Measurements from ENCODE around the gene ZAP70.
A peak's percentile ranks its signal among the peaks of the same experiment; 100 is the strongest.
"Not testable (repeated sequence)": the region's sequence is repeated elsewhere in the genome, so short reads cannot be mapped to it uniquely, and the experiment has no call there.

ZAP70 gene

DNA sequence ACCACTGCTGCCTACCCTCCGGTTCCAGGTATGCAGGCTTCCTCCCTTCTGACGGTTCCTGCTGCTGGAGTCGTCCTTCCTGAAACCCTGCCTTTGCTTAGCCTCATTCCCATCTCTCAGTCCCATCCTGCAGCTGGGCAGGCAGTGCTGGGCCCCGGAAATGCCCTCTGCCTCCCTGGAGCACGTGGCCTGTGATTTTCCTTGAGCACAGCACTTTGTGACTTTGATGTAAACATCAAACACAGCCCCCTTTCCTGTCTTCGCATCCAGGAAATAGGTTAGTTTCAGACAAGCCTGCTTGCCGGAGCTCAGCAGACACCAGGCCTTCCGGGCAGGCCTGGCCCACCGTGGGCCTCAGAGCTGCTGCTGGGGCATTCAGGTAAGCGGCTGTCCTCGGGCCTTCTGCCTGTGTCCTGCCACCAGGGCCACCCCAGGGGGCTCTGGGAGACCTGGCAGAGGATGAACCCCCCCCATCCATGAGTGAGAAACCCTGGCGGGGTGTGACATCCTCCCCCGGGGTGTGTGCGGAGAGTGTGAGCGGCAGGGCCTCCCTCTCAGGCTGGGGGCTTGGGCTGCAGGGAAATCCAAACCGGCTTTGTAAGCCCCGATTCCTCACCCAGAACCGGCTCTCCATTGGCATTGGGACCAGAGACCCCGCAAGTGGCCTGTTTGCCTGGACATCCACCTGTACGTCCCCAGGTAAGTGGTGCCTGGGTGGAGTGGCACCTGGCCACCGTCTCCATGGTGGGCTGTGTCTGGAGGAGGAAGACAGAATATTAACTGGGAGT lies at the start of gene ZAP70:
Gene ZAP70 (plus strand): TSS at position 281 of the 788 bp plus-strand sequence. CDS start 10,461 bp downstream, outside the sequence.
- no peak for DNase-seq

DNA sequence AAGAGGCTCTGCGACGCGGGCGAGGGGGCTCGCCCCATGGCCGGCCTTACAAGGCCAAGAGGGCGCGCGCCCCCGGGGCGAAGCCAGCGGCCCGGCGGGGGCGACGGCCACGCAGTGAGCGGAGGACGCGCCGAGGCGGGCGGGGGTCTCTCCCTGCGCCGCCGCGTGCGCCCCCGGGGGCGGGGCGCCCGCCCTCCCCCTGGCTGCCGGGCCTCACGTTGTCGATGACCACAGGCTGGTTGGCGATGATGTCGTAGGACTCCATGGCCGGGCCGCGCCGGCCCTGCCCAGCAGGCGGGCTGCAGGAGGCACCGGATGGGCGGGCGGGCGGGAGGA lies 49.8 kb upstream of the ZAP70 start:
- no peak for DNase-seq

DNA sequence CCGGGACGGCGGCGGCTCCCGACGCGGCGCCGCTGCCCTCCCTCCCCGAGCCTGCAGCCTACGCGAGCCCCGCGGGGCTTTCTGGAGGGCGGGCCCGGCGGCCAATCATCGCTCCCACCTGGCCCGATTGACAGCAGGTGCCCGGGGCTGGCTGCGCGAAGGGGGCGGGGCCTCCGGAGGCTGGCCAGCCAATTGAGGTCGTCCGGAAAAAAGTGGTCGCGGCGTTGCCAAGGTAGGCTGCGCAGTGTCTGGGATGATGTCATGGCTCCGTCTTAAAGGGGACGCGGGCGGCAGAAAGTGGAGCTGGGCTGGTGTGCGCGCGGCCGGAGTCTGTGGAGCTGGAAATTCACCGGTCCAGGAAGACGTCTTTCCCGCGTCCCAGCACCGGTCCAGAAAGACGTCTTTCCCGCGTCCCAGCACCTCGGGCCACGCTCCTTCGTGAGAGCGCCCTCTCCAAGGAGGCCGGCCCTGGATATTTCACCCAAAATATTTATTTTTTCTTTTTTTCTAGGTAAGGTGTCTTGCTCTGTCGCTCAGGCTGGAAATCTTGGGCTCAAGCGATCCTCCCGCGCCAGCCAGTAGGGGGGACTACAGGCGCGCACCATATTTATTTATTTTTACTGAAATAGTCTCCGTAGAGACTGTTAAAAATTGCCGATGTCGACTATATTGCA lies 49.3 kb upstream of the ZAP70 start, which contains the start of gene ACTR1B:
Gene ACTR1B (minus strand): TSS at position 83 of the 674 bp plus-strand sequence. CDS start 154 bp downstream, outside the sequence.
- DNase-seq, result peak; percentile 96

DNA sequence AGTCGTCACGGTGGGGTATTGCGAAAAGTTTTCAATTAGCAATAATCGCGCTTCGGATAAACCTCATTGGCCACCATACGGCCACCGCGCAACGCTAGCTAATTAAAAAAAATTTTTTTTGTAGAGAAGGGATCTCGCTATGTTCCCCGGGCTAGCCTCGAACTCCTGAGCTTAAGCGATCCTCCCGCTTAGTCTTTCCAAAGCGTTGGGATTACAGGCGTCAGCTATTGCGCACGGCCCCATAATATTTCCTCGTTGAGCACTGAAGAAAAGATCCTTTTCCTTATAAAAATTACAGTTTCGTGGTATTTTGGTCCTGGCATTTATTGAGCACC lies 48.8 kb upstream of the ZAP70 start:
- DNase-seq, result no peak

DNA sequence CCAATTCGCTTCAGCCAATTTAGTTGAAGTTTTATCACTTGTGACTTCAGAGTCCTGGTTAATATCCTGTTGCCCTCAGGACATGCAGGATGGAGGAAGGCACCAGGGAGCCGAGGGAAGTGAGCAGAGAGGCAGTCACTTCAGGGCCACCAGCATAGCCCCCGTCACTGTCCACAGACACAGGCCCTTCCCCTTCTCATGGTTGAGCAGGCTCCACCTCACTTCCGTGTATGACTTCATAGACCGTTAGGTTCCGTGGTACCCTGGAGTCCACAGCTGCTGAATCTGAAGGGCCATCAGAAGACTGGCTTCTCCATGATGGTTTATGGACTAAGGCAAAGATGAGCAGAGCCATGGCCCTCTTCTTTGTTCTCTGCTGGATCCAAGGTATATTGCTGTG lies 43.9 kb upstream of the ZAP70 start, which contains the start of gene C2orf92:
Gene C2orf92 (plus strand): TSS at position 266 of the 400 bp plus-strand sequence. CDS start 76 bp downstream, at position 342.
- no peak for DNase-seq

DNA sequence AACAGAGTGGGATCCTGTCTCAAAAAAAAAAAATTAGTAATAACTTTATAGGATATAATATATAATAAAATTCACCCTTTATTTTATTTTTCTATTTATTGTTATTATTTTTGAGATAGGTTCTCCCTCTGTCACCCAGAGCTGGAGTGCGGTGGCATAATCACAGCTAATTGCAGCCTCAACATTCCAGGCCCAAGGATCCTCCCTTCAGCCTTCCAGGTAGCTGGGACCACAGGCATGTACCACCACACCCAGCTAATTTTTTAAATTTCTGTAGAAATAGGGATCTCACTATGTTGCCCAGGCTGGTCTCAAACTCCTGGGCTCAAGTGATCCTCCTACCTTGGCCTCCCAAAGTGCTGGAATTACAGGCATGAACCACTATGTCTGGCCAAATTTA lies 42.9 kb upstream of the ZAP70 start:
- DNase-seq, result no peak

DNA sequence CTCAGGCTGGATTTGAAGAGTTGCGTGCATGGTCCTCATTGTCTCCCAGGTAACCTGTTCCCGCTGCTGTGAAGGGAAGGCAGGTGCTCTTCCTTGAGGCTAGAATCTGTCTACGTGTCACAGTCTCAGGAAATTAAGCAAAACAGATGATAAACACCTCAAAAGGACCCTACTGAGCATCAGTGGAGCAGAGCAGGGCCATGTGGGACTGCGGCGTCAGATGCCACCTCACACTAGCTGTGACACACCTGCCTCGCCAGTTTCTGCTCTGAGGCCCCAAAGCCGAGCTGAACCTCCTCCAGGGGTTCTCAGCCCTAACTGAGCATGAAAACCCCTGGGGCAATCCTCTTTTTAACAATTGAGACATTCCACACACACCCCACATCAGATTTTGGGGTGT lies 41.9 kb upstream of the ZAP70 start:
- no peak for DNase-seq

DNA sequence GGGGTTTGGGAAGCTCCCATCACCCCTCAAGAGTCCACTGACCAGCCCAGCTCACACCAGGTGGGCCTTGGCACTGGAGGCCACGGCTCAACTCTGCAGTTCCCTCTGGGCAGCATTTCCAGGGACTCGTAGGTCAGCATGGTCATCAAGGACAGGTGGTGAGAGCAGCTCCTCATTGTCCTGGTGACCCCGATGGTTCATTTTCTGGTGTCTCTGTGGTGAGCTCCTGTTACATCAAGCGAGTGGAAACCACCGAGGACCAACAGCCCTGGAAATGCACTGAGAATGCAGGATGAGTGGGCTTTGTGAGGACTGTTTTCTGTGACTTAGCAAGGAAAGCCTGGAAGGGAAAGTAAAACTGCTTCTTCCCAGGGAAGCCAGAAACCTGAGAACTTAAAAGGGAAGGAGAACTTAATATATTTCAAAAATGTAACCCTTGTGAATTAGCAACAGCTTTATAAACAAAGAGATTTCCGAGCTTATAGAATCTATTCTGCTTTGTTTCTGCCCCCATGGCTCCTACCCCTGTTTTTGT lies 40.7 kb upstream of the ZAP70 start:
- DNase-seq, result not testable (repeated sequence)

DNA sequence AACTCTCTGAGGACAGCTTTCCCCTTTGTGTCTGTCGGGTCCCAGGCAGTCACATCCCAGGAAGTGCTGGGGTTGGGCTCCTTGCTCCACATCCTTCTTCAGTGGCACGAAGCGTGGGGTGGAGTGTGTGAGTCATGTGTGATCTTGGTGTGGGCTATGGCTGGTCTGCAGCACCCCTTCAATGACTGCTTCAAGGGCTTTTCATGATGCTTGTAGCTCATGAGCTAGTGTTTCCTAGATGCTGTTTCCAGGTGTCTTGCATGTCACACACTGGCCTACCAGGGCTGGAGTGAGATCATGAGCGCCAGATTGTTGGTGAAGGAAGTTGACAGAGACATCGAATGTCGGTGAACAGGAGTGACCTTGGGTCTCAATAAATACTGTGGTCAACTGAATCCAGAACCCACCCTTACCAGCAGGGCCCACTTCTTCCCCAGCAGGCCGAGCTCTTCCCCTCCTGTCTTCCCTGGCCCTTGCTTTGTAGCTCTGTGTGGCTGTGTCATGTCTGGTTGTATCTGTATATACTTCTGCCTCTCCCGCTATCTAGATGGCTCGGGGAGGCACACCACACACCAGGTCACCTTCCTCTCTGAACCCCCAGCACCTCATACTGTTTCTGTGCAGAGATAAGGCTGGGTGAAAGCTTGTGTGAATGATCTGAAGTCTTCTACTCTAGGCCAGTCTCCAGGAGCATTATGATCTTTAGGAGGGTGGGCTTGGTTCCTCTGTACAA lies 40.0 kb upstream of the ZAP70 start:
- no peak for DNase-seq

DNA sequence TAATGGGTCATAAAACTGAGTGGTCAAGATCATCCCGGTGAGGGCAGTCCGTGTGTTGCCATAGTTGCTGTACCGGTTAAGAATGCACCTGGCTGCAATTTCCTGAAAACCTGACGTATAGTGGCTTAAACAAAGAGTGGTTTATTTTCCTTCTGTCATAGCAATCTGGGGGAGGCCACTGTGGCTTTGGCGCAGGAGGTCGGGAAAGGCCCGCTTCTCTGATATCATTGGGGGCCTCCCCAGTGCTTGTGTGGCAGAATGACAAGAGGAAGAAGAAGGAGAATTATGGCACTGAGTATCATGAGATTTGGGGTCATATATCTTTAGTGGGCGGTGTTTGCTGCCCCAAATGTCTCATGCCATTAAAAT lies 39.5 kb upstream of the ZAP70 start:
- no peak for DNase-seq

DNA sequence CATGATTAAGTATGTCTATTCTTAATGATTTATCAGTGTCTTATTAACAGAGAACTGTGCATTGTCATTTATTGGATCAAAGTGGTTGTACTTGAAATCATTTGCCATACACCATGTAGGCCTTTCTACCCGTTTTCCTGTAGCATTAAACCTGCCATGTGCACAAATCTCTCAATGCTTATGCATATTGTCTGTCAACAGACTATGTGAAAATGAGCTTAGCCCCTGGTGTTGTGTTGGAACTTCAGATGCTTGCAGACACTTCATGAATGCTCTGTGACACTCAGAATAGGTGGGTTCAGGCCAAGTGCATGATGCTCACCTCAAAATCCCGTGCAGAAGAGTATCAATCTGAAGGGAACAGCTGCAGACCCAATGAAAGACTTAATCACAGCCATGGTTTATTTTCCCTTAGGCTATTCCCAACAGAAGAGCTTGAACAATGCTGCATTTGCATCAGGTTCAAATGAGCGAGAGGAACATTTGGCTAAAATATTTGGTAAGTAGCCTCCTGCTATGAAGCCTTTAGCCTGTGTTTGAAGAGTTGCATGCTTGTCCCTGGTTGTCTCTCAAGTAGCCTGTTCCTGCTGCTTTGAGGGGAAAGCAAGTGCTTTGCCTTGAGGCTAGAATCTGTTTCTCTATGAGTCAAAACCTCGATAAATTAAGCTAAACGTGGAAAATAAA lies 37.8 kb upstream of the ZAP70 start:
- peak; percentile 5 for DNase-seq

DNA sequence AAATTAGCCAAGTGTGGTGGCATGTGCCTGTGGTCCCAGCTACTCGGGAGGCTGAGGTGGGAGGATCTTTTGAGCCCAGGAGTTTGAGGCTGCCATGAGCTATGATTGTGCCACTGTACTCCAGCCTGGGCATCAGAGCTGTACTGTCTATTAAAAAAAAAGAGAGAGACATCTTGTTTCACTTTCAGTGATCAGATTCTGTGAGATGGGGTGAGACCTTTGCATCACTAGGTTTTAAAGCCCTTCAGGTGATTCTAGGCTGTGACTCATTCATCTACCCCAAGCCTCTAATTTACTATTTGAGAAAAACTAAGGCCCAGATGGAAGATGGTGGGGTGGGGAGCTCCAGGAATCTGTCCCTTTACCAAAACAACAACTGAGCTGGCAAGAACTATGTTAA lies 36.8 kb upstream of the ZAP70 start:
- no peak for DNase-seq

DNA sequence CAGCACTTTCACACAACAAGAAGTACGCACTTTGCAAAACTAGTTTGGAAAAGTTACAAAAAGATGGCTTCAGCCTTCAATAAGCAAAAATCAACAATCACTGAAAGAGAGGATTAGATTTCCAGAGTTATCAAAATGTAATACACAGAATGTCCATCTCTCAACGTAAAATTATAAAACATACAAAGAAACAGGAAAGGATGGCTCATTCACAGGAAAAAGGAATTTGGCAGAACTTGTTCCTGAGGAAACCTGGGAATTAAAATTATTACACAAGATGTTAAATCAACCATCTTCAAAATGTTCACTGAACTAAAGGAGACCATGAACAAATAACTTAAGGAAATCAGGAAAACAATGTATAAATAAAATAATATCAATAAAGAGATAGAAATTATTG lies 35.9 kb upstream of the ZAP70 start:
- DNase-seq, result no peak

DNA sequence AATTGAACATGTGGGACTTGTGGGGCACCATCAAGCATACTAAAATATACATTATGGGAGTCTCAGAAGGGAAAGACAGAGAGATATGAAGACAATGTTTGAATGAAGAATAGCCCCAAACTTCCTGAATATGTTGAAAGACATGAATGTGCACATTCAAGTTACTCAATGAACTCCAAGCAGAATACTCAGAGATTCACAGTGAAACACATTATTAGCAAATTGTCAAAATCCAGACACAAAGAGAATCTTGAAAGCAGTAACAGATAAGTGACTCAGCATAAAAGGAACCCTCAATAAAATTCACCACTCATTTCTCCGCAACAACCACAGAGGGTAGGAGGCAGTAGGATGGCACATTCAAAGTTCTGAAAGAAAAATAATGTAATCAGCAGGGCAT lies 35.1 kb upstream of the ZAP70 start:
- no peak for DNase-seq

DNA sequence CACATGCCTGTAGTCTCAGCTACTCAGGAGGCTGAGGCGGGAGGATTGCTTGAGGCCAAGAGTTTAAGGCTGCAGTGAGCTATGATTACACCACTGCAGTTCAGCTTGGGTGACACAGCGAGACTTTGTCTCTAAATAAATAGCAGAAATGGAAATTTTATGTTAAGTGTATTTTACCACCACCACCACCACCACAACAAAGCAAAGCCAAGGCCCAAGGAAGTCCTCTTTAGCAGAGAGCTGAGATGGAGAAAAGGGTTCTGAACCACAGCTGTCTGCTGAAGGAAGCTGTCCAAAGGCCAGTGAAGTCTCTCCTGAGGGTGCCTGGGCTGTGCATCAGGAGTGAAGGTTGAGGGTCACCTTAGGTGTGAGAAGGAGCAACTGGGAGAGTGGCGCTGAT lies 26.1 kb upstream of the ZAP70 start:
- not testable (repeated sequence) for DNase-seq

DNA sequence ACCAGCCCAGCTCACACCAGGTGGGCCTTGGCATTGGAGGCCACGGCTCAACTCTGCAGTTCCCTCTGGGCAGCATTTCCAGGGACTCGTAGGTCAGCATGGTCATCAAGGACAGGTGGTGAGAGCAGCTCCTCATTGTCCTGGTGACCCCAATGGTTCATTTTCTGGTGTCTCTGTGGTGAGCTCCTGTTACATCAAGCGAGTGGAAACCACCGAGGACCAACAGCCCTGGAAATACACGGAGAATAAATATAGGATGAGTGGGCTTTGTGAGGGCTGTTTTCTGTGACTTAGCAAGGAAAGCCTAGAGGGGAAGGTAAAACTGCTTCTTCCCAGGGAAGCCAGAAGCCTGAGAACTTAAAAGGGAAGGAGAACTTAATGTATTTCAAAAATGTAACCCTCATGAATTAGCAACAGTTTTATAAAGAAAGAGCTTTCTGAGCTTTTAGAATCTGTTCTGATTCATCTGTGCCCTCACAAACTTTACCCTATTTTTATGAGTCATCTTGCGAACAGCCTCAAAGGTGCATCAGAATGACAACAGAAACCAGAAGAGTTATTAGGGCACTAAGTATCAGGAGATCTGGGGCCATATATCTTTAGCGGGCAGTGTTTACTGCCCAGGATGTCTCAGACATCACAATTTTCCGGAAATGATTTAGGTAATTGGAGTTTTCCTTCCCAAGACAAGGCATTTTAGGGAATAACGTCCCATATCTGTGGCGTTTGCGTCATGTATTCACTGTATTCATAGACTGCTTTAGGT lies 25.1 kb upstream of the ZAP70 start:
- DNase-seq, result no peak

DNA sequence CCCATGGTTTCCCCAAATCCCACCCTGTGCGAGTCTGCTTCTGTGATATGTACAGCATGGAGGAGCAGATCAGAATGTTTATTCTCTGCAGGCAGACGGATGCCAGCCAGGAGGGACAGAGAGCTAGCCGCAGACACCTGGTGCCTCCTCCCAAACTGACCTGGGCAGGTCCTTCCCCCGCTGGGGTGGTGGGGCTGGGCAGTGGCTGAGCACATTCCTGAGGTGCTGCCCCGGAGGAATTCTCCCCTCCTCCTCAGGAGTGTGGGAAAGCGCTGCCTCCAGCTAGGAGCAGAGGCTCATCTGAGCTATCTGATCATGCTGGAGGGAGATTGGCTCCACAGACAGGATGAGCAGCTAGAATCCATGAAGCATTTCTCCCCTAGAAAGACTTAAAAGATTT lies 22.2 kb upstream of the ZAP70 start:
- no peak for DNase-seq

DNA sequence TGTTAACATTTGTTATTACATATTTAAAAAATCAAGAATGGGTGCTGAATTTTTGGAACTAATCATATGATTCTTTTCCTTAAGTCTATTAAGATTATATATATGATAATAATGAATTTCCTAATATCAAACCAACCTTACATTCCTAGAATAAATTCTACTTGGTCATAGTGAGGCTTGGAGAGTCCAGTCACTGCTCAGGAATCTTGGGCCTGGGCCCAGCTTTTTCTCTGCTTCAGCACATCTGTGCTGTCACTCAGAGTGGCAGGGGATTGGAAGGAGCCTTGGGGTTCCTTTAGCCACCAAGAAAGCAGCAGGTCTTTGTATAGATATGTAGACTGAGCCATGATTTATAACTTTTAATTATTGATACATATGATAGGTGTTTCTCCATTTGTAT lies 19.9 kb upstream of the ZAP70 start:
- DNase-seq, result no peak

DNA sequence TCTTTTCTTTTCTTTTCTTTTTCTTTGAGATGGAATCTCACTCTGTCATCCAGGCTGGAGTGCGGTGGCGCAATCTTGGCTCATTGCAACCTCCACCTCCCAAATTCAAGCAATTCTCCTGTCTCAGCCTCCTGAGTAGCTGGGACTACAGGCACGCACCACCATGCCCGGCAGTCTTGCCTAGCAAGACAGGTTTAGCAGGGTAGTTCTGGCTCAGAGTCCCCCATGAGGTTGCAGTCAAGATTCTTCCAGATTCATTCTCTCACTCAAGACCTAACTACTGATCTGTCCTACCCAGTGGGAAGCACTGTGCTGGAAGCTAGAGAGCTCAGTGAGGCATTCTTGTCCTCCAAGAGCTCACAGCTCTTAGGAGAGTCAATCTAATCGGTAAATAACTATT lies 17.6 kb upstream of the ZAP70 start:
- DNase-seq, result no peak

DNA sequence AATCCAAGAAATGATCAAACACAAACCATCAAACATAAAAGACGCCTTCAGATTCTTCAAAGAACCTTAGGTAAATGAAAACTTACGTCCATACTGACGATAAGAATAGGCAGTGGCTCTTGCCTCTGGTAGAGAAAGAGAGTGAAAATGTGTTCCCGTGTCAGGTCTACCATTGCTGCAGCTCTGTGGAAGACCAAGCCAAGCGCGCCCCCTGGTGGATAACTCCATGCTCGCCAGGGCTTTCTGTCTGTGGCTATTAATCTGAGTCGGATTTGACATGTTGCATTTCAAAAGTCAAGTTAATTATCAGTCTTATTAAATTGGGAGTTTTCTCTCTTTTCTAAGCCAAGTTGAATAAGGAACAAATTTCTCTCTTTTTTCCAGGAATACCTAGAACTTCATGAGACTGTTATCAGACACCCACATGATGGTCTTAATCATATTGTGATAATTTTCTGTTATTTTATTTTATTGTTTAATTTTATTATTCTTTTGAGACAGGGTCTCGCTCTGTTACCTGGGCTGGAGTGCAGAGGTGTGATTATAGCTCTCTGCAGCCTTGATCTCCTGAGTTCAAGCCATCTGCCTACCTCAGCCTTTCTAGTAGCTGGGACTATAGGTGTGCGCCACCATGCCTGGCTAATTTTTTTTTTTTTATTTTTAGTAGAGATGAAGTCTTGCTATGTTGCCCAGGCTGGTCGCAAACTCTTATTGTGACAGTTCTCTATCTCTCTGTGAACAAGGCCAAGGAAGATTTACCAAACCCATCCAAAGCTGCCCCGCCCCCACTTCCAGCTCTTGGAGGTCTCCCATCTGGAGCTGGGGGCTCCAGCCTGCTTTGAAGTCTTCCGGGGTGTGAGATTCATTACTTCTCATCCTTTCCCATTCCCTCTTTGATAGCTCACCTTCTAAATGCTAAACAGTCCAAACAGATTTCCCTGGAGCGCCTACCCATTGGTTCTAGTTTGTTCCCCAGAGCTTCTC lies 15.8 kb upstream of the ZAP70 start:
- DNase-seq, result peak; percentile 60

DNA sequence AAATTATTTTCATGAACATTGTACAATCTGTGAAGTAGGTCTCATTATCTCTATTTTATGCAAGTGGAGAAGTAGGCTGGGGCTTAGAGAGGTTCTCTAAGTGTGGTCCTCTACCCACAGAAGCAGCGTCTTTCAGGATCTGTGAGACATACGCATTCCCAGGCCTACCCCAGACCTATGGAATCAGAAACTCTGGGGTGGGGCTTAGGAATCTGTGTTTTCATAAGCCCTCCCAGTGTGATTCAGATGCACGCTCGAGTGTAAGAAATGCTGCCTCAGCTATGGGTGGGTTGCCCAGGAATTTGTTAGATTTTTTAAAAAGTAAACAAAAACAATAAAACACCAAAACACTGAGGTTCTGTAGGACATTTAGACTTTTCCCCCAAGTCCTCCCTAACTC lies 14.8 kb upstream of the ZAP70 start:
- no peak for DNase-seq
